ENCODE measurements around the gene SESN2. TPM values are rescaled to one million over a fixed set of nuclear protein-coding genes. Genes with fewer than 3 reads are reported as not detected.

SESN2 gene
- total and polyA plus RNA-seq, 2 experiments from 2014 or later: 34.3 to 57.8 TPM

GRCh38 chr1:28229996-28230395, 29.3 kb upstream of the SESN2 start:
- WGBS, 2 experiments (ENCODE audit: low coverage in 1 of 2, low lambda C conversion rate in 2 of 2, missing lambda C conversion rate in 2 of 2): 93 to 96% methylated on average over 2 of the region's 2 CpGs
- no peaks in the 10 kb centered on the region for H3K9me3 ChIP-seq (ENCODE audit: low read depth)
- TF ChIP-seq EZH2phosphoT487 (IDR thresholded peaks at IDR 0.05; ENCODE audit: insufficient read depth, low read depth) (no peak), EZH2 (IDR thresholded peaks at IDR 0.05; ENCODE audit: insufficient read depth, poor library complexity, severe bottlenecking) (no peak)
- peak overlapping the region; percentile 9 for H3K4me2 ChIP-seq (ENCODE audit: unreplicated experiment)
- H3K9ac ChIP-seq: no peak overlapping the region
- no peaks in the 10 kb centered on the region for H3K27me3 ChIP-seq (replicated peaks; ENCODE audit: insufficient read depth)
- no peak for DNase-seq
- H3K36me3 ChIP-seq (ENCODE audit: low read depth): peaks cover 40% of the 10 kb centered on the region
- H3K79me2 ChIP-seq (ENCODE audit: insufficient read depth): peaks cover 71% of the 10 kb centered on the region
- H4K20me1 ChIP-seq (ENCODE audit: insufficient read depth): no peaks in the 10 kb centered on the region
- H3F3A ChIP-seq (ENCODE audit: insufficient read depth): peaks cover 5% of the 10 kb centered on the region; the same call in 1 of the 2 replicates
- H3K4me3 ChIP-seq: no peak overlapping the region
- H2AFZ ChIP-seq: no peak overlapping the region
- no peaks in the 10 kb centered on the region for H3K9me2 ChIP-seq (ENCODE audit: insufficient read depth)
- no peak overlapping the region for H3K27ac ChIP-seq
- in situ Hi-C loops (cut with MboI): no loop called here
- H3K4me1 ChIP-seq (ENCODE audit: insufficient read depth): peaks cover 25% of the 10 kb centered on the region; the same call in 1 of the 2 replicates

- H3K79me2 ChIP-seq (ENCODE audit: insufficient read depth): peaks cover 74% of the 10 kb centered on the region
- peak within 1 kb of the TSS; percentile 97 for H3K9ac ChIP-seq
- TF ChIP-seq EZH2phosphoT487 (IDR thresholded peaks at IDR 0.05; ENCODE audit: insufficient read depth, low read depth): no peak
- no peak for TF ChIP-seq EZH2 (IDR thresholded peaks at IDR 0.05; ENCODE audit: insufficient read depth, poor library complexity, severe bottlenecking)
Observed at GRCh38 chr1:28232558-28233263, 26.6 kb upstream of the SESN2 start, which contains the start of gene DNAJC8. Gene DNAJC8 (minus strand): TSS chr1:28233029. CDS start chr1:28232998, 31 bp downstream.

DNA sequence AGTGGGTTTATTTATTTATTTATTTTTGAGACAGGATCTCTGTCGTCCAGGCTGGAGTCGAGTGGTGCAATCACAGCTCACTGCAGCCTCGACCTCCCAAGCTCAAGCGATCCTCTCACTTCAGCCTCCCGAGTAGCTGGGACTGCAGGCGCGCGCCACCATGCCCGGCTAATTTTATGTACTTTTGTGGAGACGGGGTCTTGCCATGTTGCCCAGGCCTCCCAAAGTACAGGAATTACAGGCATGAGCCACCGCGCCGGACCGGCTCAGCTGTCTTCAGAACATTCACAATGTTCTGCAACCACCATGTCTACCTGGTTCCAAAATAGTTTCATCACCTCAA, 26.1 kb upstream of the SESN2 start:
- DNase-seq: no peak
- Histone ChIP-seq H3K9ac (peak overlapping the region; percentile 97), H3K4me3 (peak overlapping the region; percentile 94), H3K4me2 (ENCODE audit: unreplicated experiment) (peak overlapping the region; percentile 95), H4K20me1 (ENCODE audit: insufficient read depth) (no peaks in the 10 kb centered on the region), H3K9me3 (ENCODE audit: low read depth) (no peaks in the 10 kb centered on the region), H2AFZ (peak overlapping the region; percentile 94), H3K36me3 (ENCODE audit: low read depth) (peaks cover 11% of the 10 kb centered on the region), H3K27me3 (replicated peaks; ENCODE audit: insufficient read depth) (no peaks in the 10 kb centered on the region), H3F3A (ENCODE audit: insufficient read depth) (peaks cover 17% of the 10 kb centered on the region), H3K27ac (no peak overlapping the region), H3K79me2 (ENCODE audit: insufficient read depth) (peaks cover 75% of the 10 kb centered on the region), H3K9me2 (ENCODE audit: insufficient read depth) (no peaks in the 10 kb centered on the region), H3K4me1 (ENCODE audit: insufficient read depth) (peaks cover 30% of the 10 kb centered on the region; the same call in 1 of the 2 replicates)
- 62 to 66% methylated on average over 14 of the region's 14 CpGs for WGBS, 2 experiments (ENCODE audit: low coverage in 1 of 2, low lambda C conversion rate in 2 of 2, missing lambda C conversion rate in 2 of 2)
- no peak for TF ChIP-seq EZH2phosphoT487 (IDR thresholded peaks at IDR 0.05; ENCODE audit: insufficient read depth, low read depth)
- no peak for TF ChIP-seq EZH2 (IDR thresholded peaks at IDR 0.05; ENCODE audit: insufficient read depth, poor library complexity, severe bottlenecking)
- in situ Hi-C loops (cut with MboI): no loop called here

More at GRCh38 chr1:28232558-28233263, 26.6 kb upstream of the SESN2 start, which contains the start of gene DNAJC8:
- H3F3A ChIP-seq (ENCODE audit: insufficient read depth): peaks cover 14% of the 10 kb centered on the region
- peak within 1 kb of the TSS; percentile 95 for H3K4me2 ChIP-seq (ENCODE audit: unreplicated experiment)
- H3K4me3 ChIP-seq: peak within 1 kb of the TSS; percentile 94
- peak within 1 kb of the TSS; percentile 94 for H2AFZ ChIP-seq
- H3K27me3 ChIP-seq (replicated peaks; ENCODE audit: insufficient read depth): no peaks in the 10 kb centered on the region
- peak; percentile 99 for DNase-seq
- H3K27ac ChIP-seq: peak within 1 kb of the TSS; percentile 64
- in situ Hi-C loops (cut with MboI): no loop called here
- peaks cover 30% of the 10 kb centered on the region; the same call in 1 of the 2 replicates for H3K4me1 ChIP-seq (ENCODE audit: insufficient read depth)
- no peaks in the 10 kb centered on the region for H4K20me1 ChIP-seq (ENCODE audit: insufficient read depth)
- H3K9me2 ChIP-seq (ENCODE audit: insufficient read depth): no peaks in the 10 kb centered on the region
- H3K9me3 ChIP-seq (ENCODE audit: low read depth): no peaks in the 10 kb centered on the region
- 1% methylated on average over 37 to 40 of the region's 40 CpGs for WGBS, 2 experiments (ENCODE audit: low coverage in 1 of 2, low lambda C conversion rate in 2 of 2, missing lambda C conversion rate in 2 of 2)
- peaks cover 15% of the 10 kb centered on the region for H3K36me3 ChIP-seq (ENCODE audit: low read depth)

- H3K79me2 ChIP-seq (ENCODE audit: insufficient read depth): peaks cover 48% of the 10 kb centered on the region
- H3K27me3 ChIP-seq (replicated peaks; ENCODE audit: insufficient read depth): no peaks in the 10 kb centered on the region
- DNase-seq: peak; percentile 100
- no peaks in the 10 kb centered on the region for H3K9me3 ChIP-seq (ENCODE audit: low read depth)
- H3K36me3 ChIP-seq (ENCODE audit: low read depth): no peaks in the 10 kb centered on the region
- H3K4me2 ChIP-seq (ENCODE audit: unreplicated experiment): peak within 1 kb of the TSS; percentile 93
- H4K20me1 ChIP-seq (ENCODE audit: insufficient read depth): no peaks in the 10 kb centered on the region
- WGBS, 2 experiments (ENCODE audit: low coverage in 1 of 2, low lambda C conversion rate in 2 of 2, missing lambda C conversion rate in 2 of 2): 1% methylated on average over 56 to 59 of the region's 60 CpGs
- peak within 1 kb of the TSS; percentile 96 for H2AFZ ChIP-seq
- H3F3A ChIP-seq (ENCODE audit: insufficient read depth): peaks cover 25% of the 10 kb centered on the region; the same call in 1 of the 2 replicates
- H3K4me3 ChIP-seq: peak within 1 kb of the TSS; percentile 89
- in situ Hi-C loops (cut with MboI): no loop called here
- TF ChIP-seq EZH2 (IDR thresholded peaks at IDR 0.05; ENCODE audit: insufficient read depth, poor library complexity, severe bottlenecking) (no peak), EZH2phosphoT487 (IDR thresholded peaks at IDR 0.05; ENCODE audit: insufficient read depth, low read depth) (no peak)
- no peaks in the 10 kb centered on the region for H3K9me2 ChIP-seq (ENCODE audit: insufficient read depth)
- H3K9ac ChIP-seq: peak within 1 kb of the TSS; percentile 94
- H3K27ac ChIP-seq: peak within 1 kb of the TSS; percentile 88
- peaks cover 19% of the 10 kb centered on the region; the same call in 1 of the 2 replicates for H3K4me1 ChIP-seq (ENCODE audit: insufficient read depth)
Observed at GRCh38 chr1:28235755-28236655, 23.3 kb upstream of the SESN2 start, which contains the start of gene ATP5IF1. Gene ATP5IF1 (plus strand): TSS chr1:28236124. CDS start chr1:28236184, 60 bp downstream.
